ENCODE data around the gene VPS13D.
"Not testable (repeated sequence)": the region's sequence is repeated elsewhere in the genome, so short reads cannot be mapped to it uniquely, and the experiment has no call there.

VPS13D gene

DNA sequence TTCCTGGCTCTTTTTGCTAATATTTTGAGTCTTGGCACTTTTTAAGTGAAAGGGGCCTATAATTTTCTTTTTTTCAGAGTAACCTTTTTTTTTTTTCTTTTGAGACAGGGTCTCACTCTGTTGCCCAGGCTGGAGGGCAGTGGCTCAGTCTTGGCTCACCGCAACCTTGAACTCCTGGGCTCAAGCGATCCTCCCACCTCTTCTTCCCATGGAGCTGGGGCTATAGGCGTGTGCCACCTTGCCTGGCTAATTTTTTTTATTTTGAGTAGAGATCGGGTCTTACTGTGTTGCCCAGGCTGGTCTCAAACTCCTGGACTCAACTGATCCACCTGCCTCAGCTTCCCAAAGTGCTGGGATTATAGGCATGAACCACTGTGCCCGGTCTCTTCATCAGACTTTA is 285.4 kb downstream of the VPS13D start:
- DNase-seq (ENCODE audit: low read depth) = no peak

DNA sequence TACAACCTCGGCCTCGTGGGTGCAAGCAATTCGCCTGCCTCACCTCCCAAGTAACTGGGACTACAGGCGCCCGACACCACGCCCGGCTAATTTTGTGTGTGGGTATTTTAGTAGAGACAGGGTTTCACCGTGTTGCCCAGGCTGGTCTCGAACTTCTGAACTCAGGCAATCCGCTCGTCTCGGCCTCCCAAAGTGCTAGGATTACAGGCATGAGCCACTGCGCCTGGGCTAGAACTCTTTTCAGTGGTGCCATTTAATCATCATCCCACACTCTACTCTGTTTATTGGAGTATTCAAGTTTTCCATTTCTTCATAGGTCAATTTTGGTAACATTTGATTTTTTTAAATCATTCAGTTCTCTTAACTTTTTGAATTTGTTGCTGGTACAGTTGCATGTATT is 286.9 kb downstream of the VPS13D start:
- no peak for DNase-seq (ENCODE audit: low read depth)

DNA sequence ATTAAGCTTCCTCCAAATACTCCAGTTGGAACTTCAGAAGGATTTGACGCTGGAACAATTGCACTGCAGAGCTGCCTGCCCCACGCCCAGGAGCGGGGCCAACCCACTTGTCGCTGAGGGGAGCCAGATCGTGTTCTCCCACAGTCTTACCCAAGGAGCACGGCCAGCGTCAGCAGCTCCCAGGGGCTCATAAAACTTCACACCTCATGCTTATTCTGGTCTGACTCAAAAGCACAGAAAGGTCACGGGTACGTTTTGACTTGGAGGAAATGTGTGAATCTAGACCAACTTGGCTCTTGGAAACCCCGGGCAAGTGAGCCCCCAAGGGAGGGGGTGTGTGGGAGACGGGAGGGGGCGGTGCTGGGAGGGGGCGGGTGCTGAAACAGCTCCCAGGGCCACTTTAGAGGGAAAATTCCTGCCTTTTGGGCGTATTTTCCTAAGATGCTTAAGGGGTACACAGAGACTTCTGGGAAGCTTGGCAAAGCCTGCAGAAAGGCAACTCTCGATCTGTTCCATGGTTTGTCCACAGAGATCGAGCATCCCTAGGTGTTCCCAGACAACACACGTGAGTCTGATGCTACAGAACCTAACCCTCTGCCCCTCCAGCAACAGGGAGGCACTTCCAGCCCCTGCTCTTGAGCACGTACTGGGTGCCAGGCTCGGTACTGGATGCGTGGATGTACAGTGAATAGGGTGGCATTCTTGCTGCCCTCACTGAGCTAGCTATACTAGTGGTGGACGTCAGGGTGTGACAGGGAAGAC is 289.3 kb downstream of the VPS13D start:
- peak; percentile 85 for DNase-seq (ENCODE audit: low read depth)

DNA sequence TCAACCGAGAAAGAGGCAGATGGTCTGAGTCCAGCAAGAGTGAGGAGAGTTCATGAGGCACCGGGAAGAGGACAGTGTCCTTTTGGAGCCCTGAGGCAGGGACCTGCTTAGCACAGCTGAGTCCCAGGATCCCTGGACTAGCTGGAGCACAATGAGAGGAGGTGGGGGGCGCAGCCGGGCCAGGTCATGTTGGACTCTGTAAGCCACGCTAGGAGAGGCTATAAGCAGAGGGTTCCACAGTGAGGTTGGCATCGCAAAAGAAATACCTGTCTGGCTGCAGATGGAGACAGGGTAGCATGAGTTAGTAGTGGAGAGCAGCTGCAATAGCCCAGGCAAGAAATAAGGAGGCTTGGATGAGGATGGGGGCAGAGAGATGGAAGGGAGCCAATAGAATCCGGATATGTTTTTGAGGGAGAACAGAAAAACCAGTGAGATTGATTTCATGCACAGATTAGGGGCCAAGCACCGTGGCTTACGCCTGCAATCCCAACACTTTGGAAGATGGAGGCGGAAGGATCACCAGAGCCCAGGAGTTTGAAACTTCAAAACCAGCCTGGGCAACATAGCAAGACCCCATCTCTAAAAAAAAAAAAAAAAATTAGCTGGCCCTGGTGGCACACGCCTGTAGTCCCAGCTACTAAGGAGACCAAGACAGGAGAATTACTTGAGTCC is 290.0 kb downstream of the VPS13D start:
- no peak for DNase-seq (ENCODE audit: low read depth)

DNA sequence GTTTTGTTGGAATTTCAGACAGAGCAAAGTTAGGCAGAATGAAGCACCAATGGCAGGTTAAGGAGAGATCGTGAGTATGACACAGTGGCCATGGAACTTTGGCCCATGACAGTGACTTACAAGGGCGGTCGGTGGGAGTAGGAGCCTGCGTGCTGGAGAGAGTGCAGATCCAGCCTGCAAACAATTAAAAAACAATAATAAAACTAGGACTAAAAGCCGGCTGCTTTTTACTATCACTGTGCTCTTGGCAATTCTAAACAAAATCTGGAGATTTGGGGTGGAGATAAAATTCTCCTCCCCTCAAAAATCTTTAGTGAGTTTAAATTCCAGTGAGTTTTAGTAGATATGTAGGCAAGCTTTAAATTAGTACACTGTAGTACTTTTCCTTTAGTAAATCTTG is 291.3 kb downstream of the VPS13D start:
- DNase-seq (ENCODE audit: low read depth) = no peak

DNA sequence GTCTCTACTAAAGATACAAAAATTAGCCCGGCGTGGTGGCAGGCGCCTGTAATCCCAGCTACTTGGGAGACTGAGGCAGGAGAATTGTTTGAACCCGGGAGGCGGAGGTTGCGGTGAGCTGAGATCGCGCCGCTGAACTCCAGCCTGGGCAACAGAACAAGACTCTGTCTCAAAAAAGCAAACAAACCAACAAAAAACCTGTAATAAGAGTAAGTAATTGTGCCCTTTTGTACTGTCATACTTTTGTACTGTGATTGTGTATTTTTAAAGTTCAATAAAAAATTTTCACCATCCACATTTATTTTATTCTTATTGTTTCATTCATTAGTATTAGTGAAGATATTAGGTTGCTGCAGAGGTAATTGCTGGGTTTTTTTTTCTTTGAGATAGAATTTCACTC is 292.9 kb downstream of the VPS13D start:
- not testable (repeated sequence) for DNase-seq (ENCODE audit: low read depth)

DNA sequence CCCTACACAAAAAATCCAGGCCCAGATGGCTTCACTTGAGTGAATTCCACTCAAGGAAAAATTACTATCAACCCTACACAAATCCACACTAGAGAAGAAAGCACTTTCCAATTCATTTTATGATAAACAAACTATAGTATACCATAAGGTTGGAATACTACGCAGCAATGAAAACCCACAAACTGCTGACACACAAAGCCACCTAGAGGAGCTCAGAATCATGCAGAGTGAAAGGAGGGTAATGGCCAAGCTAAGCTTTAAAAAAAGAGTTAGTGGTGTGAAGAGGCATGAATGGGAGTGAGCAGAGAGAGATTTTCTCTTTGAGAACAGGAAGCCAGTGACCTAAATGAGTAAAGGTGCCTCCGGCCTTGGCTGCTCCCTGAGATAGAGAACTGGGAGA is 294.4 kb downstream of the VPS13D start:
- no peak for DNase-seq (ENCODE audit: low read depth)

DNA sequence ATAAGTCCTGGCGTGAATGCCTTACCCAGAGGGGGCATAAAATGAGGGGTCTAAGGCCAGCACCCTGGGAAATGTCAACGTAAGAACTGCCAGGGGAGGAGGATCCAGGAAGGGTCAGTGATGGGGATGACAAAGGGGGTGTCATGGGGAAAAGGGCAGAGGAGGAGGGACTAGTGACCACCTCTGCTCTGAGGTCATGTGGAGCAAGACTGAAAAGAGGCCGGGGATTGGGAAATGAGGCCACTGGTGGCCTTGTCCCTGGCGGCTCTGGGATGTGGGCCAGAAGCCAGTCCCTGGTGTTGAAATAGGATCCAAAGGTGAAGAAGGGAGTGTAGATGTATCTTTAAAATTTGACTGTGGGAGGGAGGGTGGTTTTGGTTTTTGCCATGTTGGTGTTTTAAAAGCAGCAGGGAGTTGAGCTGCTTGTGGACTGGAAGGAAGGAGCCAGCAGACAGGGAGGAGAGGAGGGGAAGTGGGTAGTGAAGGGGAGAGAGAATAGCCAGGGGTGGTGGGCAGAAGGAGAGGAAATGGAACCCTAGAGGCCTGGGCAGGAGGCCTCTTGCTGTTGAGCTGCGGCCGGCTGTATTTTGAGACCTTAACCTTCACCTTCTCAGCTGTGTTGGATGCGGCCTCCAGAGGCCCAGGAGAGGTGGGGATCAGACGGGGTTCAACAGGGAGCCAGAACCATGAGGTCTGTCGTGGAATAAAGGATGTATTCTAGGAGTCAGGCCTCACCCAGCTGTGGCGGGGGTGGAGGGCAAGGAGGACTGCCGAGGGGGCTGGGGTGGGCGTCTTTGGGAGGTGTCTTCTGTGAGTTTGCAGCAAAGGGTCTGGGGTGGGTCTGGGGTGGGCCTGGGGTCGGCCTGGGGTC is 295.7 kb downstream of the VPS13D start:
- DNase-seq (ENCODE audit: low read depth) = peak; percentile 56

DNA sequence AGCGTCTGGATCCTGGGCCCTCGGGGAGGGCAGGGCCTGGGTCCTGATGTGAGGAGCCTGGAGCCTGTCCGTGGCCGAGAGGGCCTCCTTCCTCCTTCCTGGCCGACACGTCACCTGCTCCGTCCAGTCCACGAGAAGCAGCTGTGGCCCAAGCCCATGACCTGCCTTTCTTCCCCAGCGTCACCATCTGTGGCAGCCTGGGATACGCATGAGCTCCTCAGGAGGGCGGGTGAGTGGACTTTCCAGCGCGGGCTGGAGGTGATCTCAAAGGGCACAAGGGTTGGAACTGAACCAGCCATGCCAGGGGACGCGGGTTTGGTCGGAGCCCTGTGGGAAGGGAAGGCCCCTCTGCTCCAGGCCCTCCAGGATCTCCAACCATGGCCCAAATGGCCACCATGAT is 297.7 kb downstream of the VPS13D start:
- no peak for DNase-seq (ENCODE audit: low read depth)

DNA sequence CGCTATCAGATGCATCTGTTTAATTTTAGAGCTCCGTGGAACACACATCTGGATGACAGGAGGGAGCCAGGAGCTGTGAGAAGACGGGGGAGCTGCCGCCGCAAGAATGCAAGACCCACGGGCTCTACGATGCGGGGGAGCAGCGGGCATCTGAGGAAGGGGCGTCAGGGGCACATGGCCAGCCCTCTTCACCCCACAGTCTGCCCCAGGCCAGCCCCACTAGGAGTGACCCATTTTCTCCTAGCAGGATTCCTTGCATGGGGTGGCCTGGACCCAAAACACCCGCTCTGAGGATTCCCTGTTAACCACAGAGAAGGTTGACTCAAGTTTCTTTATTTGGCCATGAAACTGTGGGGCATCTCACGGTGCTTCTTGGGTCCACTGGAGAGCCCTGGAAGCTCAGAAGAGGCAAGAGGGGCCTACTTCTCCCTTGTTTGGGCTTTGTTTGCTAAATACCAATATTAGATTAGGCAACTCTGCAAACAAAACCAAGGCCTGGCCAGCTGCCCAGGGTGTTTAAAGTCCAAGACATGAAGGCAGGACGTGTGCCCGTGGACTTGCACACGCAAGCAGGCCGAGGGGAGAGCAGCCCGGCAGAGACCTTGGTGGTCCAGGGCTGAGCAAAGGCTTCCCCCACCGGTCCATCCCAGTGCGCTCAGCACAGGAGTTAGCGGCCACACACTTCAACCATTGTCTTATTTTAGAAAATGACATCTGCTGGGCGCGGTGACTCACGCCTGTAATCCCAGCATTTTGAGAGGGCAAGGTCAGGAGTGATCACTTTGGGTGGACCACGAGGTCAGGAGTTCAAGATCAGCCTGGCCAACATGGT is 298.4 kb downstream of the VPS13D start:
- DNase-seq (ENCODE audit: low read depth) = peak; percentile 75

DNA sequence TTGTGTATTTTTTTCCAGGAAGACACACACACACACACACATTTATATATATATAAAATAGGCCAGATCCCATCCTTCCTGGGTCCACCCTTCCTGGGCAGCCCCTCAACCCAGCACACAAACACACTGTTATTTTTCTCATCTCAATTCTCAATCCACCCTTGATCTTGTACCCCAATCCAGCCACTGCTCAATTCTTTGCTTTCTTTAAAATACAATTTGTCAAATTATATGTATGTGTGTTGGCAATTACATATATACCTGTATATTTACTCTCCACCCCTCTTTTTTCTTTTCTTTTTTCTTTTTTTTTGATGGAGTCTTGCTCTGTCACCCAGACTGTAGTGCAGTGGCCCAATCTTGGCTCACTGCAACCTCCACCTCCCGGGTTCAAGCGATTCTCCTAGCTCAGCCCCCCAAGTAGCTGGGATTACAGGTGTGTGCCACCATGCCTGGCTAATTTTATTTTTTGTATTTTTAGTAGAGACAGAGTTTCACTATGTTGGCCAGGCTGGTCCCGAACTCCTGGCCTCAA is 299.9 kb downstream of the VPS13D start:
- no peak for DNase-seq (ENCODE audit: low read depth)

DNA sequence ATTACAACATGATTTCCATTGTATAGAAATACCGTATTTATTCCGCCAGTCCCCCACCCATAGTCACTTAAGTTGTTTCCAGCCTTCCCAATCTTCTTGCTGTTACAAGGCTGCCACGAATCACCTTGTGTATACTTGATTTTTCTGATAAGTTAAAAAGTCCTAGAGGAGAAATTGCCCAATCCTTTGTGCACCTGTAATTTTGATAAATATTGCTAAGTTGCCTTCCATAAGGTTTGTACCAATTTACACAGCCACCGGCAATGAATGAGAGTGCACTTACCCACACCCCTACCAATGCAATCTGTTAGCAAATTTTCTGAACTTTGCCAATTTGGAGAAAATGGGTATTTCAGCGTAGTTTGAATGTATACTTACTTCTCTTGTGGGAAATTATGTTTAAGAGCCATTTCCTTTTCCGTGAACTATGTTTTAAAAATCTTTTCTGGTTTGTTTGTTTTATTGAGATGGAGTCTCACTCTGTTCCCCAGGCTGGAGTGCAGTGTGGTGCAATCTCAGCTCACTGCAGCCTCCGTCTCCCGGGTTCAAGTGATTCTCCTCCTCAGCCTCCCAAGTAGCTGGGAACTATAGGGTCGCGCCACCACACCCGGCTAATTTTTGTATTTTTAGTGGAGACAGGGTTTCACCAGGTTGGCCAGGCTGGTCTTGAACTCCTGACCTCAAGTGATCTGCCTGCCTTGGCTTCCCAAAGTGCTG is 300.8 kb downstream of the VPS13D start:
- DNase-seq (ENCODE audit: low read depth) = no peak

DNA sequence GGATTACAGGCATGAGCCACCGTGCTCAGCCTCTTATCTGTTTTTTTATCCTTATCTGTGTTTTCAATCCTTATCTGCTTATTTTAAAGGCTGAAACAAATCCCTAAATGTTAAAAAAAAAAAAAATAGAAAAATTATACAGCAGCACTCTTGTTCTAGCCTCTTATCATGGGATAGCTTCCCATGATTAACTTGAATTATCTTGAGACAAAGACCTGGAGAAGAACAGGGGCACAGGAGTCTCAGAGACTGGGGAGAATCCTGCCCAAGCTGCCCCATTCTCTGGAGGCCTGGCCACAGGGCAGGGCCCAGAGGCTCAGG is 301.3 kb downstream of the VPS13D start:
- peak; percentile 57 for DNase-seq (ENCODE audit: low read depth)

DNA sequence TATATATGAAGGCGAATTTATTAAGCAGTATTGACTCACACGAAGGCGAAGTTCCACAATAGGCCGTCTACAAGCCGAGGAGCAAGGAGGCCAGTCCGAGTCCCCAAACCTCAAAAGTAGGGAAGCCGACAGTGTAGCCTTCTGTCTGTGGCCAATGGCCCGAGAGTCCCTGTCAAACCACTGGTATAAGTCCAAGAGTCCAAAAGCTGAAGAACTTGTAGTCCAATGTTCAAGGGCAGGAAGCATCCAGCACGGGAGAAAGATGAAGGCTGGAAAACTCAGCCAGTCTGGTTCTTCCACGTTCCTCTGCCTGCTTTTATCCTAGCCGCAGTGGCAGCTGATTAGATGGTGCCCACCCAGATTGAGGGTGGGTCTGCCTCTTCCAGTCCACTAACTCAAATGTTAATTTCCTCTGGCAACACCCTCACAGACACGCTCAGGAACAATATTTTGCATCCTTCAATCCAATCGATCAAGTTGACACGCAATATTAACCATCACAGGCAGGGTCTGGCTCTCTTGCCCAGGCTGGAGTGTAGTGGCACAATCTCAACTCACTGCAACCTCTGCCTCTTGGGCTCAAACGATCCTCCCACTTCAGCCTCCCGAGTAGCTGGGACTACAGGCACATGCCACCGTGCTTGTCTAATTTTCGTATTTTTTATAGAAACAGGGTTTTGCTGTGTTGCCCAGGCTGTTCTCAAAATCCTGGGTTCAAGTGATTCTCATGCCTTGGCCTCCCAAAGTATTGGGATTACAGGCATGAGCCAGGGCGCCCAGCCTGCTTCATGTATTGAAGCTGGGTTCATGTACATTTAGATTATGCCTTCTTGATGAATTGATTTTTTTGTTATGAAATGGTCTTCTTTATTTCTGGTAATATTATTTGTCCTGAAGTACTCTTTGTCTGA is 302.8 kb downstream of the VPS13D start:
- DNase-seq (ENCODE audit: low read depth) = no peak

DNA sequence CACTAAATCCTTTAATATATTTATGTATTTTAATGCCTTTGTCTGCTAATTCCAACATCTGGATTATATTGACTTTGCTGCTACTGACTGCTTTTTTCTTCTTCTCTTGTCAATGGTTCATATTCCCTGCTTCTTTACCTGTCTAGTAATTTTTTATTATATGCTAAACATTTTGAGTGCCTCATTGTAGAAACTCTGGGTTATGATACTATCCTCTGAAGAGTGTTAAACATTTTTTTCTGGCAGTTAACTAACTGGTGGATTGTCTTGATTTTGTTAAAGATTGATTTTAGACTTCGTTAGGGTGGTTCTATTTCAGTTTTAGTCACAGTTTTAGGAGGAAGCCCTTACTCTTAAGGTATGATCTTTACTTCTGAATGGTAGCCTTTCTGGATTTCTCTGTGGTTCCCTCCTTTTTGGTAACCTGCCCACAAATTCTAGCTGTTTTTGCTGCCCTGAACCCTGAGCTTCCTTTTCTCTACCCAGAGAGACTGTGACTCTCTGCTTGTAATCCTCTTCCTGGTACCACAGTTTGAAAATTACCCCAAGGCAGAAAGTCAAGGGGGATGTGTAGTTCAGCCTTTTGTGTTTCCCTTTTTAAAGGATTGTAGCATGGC is 306.3 kb downstream of the VPS13D start:
- no peak for DNase-seq (ENCODE audit: low read depth)

DNA sequence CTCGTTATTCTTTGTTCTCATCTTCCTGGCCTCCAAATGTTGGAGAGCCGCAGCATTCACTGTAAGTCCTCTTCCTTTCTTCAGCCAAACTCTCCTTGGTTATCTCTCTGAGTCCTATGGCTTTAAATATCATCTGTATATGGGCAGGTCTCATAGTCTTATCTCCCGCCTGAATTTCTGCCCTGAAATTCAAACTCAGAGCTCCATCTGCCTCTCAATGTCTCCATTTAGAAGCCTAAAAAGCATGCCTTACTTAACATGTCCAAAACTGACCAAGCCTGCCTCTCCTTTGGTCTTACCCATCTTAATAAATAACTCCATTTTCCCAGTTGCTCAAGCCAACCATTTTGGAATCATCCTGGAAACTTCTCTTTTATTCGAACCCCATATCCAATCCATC is 307.5 kb downstream of the VPS13D start:
- no peak for DNase-seq (ENCODE audit: low read depth)

DNA sequence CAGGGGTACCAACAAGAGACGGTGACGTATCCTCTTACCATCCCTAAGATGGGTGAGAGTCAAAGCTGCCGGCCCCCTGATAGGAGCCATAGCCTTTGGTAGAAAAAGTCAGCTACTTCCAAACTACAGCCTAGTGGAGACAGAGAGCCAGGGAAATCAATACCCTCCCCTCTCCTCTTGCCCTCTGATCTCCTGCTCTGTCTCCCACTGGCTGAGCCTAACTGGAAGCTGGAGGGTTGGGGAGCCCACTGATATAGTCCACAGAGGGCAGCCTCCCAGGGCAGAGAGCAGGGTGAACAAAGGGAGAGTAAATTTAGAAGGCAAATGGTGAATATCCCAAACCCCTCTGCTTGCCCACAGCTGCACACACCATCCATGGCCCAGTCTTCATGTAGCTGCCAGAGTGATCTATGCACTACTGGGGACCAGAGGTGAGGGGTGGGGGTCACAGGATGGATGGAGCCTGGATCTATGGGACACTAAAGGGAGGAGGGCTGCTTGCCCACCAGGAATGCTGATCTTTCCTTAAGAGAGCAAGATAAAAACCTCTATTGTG is 308.2 kb downstream of the VPS13D start:
- DNase-seq (ENCODE audit: low read depth) = no peak

DNA sequence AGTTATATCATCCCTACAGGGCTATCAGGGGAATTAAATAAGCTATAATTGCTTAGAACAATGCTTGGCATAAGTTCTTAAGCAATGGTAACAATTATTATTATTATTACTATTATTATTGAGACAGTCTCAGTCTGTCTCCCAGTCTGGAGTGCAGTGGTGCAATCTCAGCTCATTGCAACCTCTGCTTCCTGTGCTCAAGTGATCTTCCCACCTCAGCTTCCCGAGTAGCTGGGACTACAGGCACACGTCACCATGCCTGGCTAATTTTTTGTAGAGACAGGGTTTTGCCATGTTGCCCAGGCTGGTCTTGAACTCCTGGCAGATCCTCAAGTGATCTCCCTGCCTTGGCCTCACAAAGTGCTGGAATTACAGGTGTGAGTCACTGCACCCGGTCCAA is 308.7 kb downstream of the VPS13D start:
- not testable (repeated sequence) for DNase-seq (ENCODE audit: low read depth)

DNA sequence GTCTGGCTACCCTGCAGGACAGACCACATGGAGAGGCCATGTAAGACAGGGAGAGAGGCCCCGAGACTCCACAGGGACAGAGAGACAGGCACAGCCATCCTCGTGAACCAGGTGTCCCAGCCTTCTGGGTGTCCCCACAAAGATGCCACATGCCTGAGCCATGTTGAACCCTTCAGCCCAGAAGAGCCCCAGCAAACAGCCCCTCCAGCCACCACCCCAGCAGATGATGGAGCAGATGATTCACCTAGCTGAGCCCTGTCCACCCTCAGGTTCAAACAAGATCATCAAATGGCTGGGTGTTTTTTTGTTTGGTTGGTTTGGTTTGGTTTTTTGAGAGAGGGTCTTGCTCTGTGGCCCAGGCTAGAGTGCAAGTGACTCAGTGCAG is 309.5 kb downstream of the VPS13D start:
- DNase-seq (ENCODE audit: low read depth) = no peak

All from amniotic epithelial cell (primary cell).